ENCODE data around the gene EXOSC7. TPM values are rescaled to one million over a fixed set of nuclear protein-coding genes. Genes with fewer than 3 reads are reported as not detected.

The EXOSC7 gene
- polyA plus RNA-seq, 1 of the 3 experiments (the other 2 are of a cell fraction): 83.5 TPM

- Histone ChIP-seq H3F3A (replicated peaks; ENCODE audit: insufficient read depth) (peaks cover 5% of the 10 kb centered on the region), H3K27ac (ENCODE audit: low read depth in 2 of 2, low read length in 1 of 2) (no peak overlapping the region), H3K9me3 (no peaks in the 10 kb centered on the region), H3K4me2 (no peak overlapping the region), H2AFZ (ENCODE audit: low read depth) (no peak overlapping the region), H4K20me1 (ENCODE audit: insufficient read depth) (no peaks in the 10 kb centered on the region), H3K79me2 (ENCODE audit: insufficient read depth) (no peaks in the 10 kb centered on the region), H3K36me3 (replicated peaks in 1 of 2; ENCODE audit: control insufficient read depth in 1 of 2, insufficient read depth in 2 of 2, low read length in 1 of 2) (peaks cover 2 to 12% of the 10 kb centered on the region in 2 experiments), H3K9ac (no peak overlapping the region), H3K9me2 (no peaks in the 10 kb centered on the region), H3K4me3 (ENCODE audit: low read depth in 2 of 2, low read length in 1 of 2) (no peak overlapping the region), H3K4me1 (ENCODE audit: control insufficient read depth in 1 of 2, insufficient read depth in 2 of 2, low read depth in 1 of 2, low read length in 1 of 2) (peaks cover 0 to 8% of the 10 kb centered on the region in 2 experiments; a peak in 2 of 4 replicates), H3K27me3 (ENCODE audit: insufficient read depth) (no peaks in the 10 kb centered on the region)
- ChIA-PET POLR2A (interaction anchor here (0.6 kb wide), 1 partner anchor 211 kb away, joined by 4 read pairs; no protein-coding TSS in a partner anchor), CTCF (interaction anchor here (1.4 to 1.8 kb wide), 3 partner anchors 19 to 24 kb away, joined by 4 to 6 read pairs (median 5); no protein-coding TSS in a partner anchor)
- DNase-seq: no peak
- no peak for TF ChIP-seq USF1 (IDR thresholded peaks at IDR 0.05; ENCODE audit: borderline replicate concordance, low read depth)
- no peak for TF ChIP-seq USF2 (IDR thresholded peaks at IDR 0.05; ENCODE audit: borderline replicate concordance, low read depth, low read length)
- TF ChIP-seq ZBTB33 (IDR thresholded peaks at IDR 0.05; ENCODE audit: borderline replicate concordance, low read depth): no peak
- no peak for TF ChIP-seq TCF12 (IDR thresholded peaks at IDR 0.05)
- TF ChIP-seq IRF3 (IDR thresholded peaks at IDR 0.05; ENCODE audit: low read depth, low read length): no peak
- no peak for TF ChIP-seq EZH2phosphoT487 (IDR thresholded peaks at IDR 0.05; ENCODE audit: borderline replicate concordance, low read depth)
- no peak for TF ChIP-seq SIN3A (IDR thresholded peaks at IDR 0.05; ENCODE audit: borderline replicate concordance, low read depth, low read length)
- no peak for TF ChIP-seq PBX3 (IDR thresholded peaks at IDR 0.05)
- no peak for TF ChIP-seq GATA2 (CRISPR knock-in tag; IDR thresholded peaks at IDR 0.05)
- no peak for TF ChIP-seq FOXJ3 (CRISPR knock-in tag; IDR thresholded peaks at IDR 0.05)
- no peak for TF ChIP-seq MAX (IDR thresholded peaks at IDR 0.05; ENCODE audit: low read depth)
- no peak for TF ChIP-seq NFIC (IDR thresholded peaks at IDR 0.05; ENCODE audit: borderline replicate concordance)
- TF ChIP-seq JUND (IDR thresholded peaks at IDR 0.05): no peak
- 88% methylated on average over 2 of the region's 2 CpGs for WGBS (ENCODE audit: low lambda C conversion rate)
Measured at GRCh38 chr3:45016916-45017315, 40.9 kb downstream of the EXOSC7 start.
